HUES6 (cell line): ENCODE results near the gene WARS2.

Experiments used
- H3K27ac ChIP-seq: 2 replicates; pipeline ENCODE4 v1.7.0; 2013; ENCODE audit warnings: low read depth, mild to moderate bottlenecking, low read length, inconsistent platforms
- H3K27me3 ChIP-seq: 2 replicates; pipeline ENCODE4 v1.6.1; 2013; ENCODE audit warnings: low read length; ENCODE audit not compliant: control insufficient read depth, insufficient read depth
- H3K36me3 ChIP-seq: 2 replicates; pipeline ENCODE4 v1.6.1; 2013; ENCODE audit warnings: low read length; ENCODE audit not compliant: control insufficient read depth, insufficient read depth
- H3K4me1 ChIP-seq: 2 replicates; pipeline ENCODE4 v1.6.1; 2013; ENCODE audit warnings: low read length; ENCODE audit not compliant: control insufficient read depth, insufficient read depth
- H3K4me3 ChIP-seq: 2 replicates; pipeline ENCODE4 v1.5.1; 2013; ENCODE audit warnings: low read depth, low read length
- H3K9ac ChIP-seq: one replicate; pipeline ENCODE4 v1.6.1; 2013; ENCODE audit warnings: mild to moderate bottlenecking, low read length
- H3K9me3 ChIP-seq: 2 replicates; pipeline ENCODE4 v1.6.1; 2013; ENCODE audit warnings: low read depth, low read length; ENCODE audit not compliant: control insufficient read depth, insufficient read depth

WARS2 gene

GRCh38 chr1:118983558-118984041, 156.9 kb downstream of the WARS2 start:
- peaks cover 50% of the 10 kb centered on the region for H3K4me1 ChIP-seq
- H3K27ac ChIP-seq, result no peak overlapping the region
- peak overlapping the region; percentile 26 for H3K4me3 ChIP-seq
- no peak overlapping the region for H3K9ac ChIP-seq
- H3K27me3 ChIP-seq, result peaks cover 100% of the 10 kb centered on the region
- no peaks in the 10 kb centered on the region for H3K36me3 ChIP-seq
- no peaks in the 10 kb centered on the region for H3K9me3 ChIP-seq

DNA sequence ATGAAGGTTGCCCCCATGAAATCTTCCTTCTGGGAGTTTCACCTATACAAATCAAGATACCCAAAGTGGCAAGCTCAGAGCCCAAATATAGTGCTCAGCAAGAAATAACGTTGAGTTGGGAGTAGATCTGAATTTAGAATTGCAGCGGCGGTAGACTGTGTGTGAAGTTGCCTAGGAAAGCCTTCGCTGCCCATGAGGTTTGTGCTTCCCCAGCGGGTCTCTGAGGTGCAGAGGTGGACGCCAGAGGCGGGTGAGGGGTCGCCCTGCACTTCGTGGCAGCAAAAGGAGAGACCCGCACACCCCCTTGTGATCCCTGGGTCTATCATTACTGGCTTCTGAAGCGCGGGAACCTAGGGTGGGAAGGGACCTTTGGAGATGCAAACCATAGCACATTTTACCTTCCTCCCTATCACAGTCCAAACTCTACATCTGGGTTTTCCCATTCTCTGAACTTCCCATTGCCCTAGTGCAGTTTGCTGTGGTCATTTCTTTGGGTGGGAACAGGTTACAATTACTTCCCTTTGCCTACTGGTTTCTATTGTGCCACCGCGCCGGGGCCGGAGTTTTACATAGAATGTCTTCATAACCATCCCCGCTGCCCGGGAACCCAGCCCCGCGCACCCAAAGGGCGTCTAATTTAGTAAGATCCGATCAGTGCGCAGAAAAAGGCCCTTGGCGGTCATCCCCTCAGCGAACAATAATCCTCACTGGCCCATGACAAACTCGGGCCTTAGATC, 157.5 kb downstream of the WARS2 start:
- Histone ChIP-seq H3K36me3 (no peaks in the 10 kb centered on the region), H3K27me3 (peaks cover 100% of the 10 kb centered on the region), H3K4me3 (peak overlapping the region; percentile 26; the same call in 1 of the 2 replicates)

DNA sequence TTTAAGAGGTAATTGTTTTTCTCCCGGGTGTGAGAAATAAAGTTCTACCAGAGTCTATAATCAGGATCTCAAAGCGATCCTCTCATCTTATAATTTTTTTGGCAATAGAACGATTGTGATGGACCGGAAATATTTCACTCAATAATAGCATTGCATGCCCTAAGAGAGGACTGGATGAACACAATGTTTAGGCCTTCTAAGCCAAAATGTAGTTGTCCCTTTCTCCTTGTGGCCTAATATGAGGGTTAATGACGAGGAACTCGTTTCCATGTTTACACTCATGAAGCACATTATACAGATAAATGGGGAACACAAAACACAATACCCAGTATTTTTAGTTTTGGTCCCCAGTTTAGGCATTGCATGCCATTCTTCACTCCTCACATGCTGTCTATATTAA, 158.2 kb downstream of the WARS2 start:
- Histone ChIP-seq H3K36me3 (no peaks in the 10 kb centered on the region), H3K4me1 (peaks cover 43% of the 10 kb centered on the region), H3K4me3 (no peak overlapping the region), H3K27ac (no peak overlapping the region), H3K9me3 (no peaks in the 10 kb centered on the region), H3K27me3 (peaks cover 100% of the 10 kb centered on the region), H3K9ac (no peak overlapping the region)

More for the DNA sequence above, 157.5 kb downstream of the WARS2 start:
- Histone ChIP-seq H3K4me1 (peaks cover 44% of the 10 kb centered on the region), H3K27ac (no peak overlapping the region), H3K9me3 (no peaks in the 10 kb centered on the region), H3K9ac (no peak overlapping the region)

DNA sequence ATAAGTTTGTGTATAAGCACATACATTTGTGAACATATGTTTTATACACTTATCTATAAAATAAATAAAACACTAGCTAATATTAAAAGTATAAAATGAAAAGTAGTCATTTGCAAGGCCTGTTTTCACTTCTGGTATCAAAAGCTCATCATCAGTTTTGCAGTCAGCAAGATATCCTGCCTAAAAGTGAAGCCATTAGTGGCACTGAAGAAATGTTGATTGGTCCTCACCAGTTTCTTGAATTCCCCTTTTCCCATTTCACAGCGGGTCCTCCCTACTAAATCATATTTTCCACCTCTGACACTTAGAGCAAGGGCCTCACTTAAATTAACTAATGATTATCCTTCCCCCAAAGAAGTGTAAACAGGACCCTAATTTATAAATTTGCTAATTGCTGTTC, 159.0 kb downstream of the WARS2 start:
- H3K4me3 ChIP-seq, result no peak overlapping the region
- no peaks in the 10 kb centered on the region for H3K9me3 ChIP-seq
- H3K36me3 ChIP-seq, result no peaks in the 10 kb centered on the region
- H3K27ac ChIP-seq, result no peak overlapping the region
- no peak overlapping the region for H3K9ac ChIP-seq
- peaks cover 100% of the 10 kb centered on the region for H3K27me3 ChIP-seq
- H3K4me1 ChIP-seq, result peaks cover 35% of the 10 kb centered on the region
